Measurements from ENCODE around the gene NHLRC3. TPM values are rescaled to one million over a fixed set of nuclear protein-coding genes. Genes with fewer than 3 reads are reported as not detected.
A peak's percentile ranks its signal among the peaks of the same experiment; 100 is the strongest.

NHLRC3 gene
- total RNA-seq, 1 experiment from 2014 or later = 10.6 TPM

GRCh38 chr13:39013462-39013861 is 24.8 kb upstream of the NHLRC3 start:
- Histone ChIP-seq H3K4me3 (ENCODE audit: low read length) (no peak overlapping the region), H3K9me2 (replicated peaks; ENCODE audit: low read length) (no peaks in the 10 kb centered on the region), H2AFZ (ENCODE audit: low read length) (no peak overlapping the region), H3K4me1 (ENCODE audit: insufficient read depth, low read length) (no peaks in the 10 kb centered on the region), H3K9me3 (ENCODE audit: low read length) (no peaks in the 10 kb centered on the region), H3K79me2 (ENCODE audit: low read length) (no peaks in the 10 kb centered on the region), H3K27ac (ENCODE audit: low read length) (no peak overlapping the region), H3K36me3 (ENCODE audit: low read depth, low read length) (peaks cover 31% of the 10 kb centered on the region), H3K27me3 (ENCODE audit: low read length) (no peaks in the 10 kb centered on the region), H3K4me2 (ENCODE audit: low read length) (no peak overlapping the region), H4K20me1 (ENCODE audit: low read length) (no peaks in the 10 kb centered on the region), H3F3A (ENCODE audit: low read length, unreplicated experiment) (no peaks in the 10 kb centered on the region), H3K9ac (ENCODE audit: low read length) (no peak overlapping the region)
- no peak for DNase-seq
- no peak for TF ChIP-seq EZH2 (IDR thresholded peaks at IDR 0.05; ENCODE audit: low read length, unreplicated experiment)
- TF ChIP-seq, protein P1, sequence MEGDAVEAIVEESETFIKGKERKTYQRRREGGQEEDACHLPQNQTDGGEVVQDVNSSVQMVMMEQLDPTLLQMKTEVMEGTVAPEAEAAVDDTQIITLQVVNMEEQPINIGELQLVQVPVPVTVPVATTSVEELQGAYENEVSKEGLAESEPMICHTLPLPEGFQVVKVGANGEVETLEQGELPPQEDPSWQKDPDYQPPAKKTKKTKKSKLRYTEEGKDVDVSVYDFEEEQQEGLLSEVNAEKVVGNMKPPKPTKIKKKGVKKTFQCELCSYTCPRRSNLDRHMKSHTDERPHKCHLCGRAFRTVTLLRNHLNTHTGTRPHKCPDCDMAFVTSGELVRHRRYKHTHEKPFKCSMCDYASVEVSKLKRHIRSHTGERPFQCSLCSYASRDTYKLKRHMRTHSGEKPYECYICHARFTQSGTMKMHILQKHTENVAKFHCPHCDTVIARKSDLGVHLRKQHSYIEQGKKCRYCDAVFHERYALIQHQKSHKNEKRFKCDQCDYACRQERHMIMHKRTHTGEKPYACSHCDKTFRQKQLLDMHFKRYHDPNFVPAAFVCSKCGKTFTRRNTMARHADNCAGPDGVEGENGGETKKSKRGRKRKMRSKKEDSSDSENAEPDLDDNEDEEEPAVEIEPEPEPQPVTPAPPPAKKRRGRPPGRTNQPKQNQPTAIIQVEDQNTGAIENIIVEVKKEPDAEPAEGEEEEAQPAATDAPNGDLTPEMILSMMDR (conservative IDR thresholded peaks at IDR 0.05; ENCODE audit: low read depth, low read length) = no peak
- TF ChIP-seq EZH2phosphoT487 (IDR thresholded peaks at IDR 0.05; ENCODE audit: borderline replicate concordance, low read length) = no peak
- no TSS peak for BruUV-seq (replicated peaks)
- POLR2A ChIA-PET (ENCODE audit: unreplicated experiment) = no interaction called here
- CTCF ChIA-PET = interaction anchor here (0.6 kb wide), 1 partner anchor 260 kb away, joined by 3 read pairs; no protein-coding TSS in a partner anchor
- no peak for ATAC-seq
- intact Hi-C loops (cut with micrococcal nuclease) = no loop called here

DNA sequence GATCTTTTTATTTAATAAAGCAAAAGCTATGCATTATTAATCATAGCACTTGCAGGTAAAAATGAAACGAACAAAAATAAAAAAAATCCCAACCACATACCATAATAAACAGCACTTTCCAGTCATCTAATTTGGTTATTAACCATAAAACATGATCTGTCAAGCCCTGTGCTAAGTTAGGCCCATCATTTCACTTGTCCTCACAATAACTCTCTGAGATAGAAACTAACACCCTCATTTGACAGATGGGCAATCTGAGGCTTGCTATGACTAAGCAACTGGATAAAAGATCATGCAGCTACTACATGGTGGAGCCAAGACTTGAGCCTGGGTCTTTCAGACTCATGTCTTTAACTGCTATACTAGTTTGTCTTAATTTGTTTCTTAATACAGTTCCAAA is 22.2 kb upstream of the NHLRC3 start:
- intact Hi-C loops (cut with micrococcal nuclease) = loop anchor here (2.0 kb wide), 2 partner anchors 41 to 149 kb away; no protein-coding TSS in a partner anchor
- Histone ChIP-seq H3K9me3 (ENCODE audit: low read length) (no peaks in the 10 kb centered on the region), H3K4me3 (ENCODE audit: low read length) (no peak overlapping the region), H3K9me2 (replicated peaks; ENCODE audit: low read length) (no peaks in the 10 kb centered on the region), H3K79me2 (ENCODE audit: low read length) (no peaks in the 10 kb centered on the region), H3K9ac (ENCODE audit: low read length) (no peak overlapping the region), H3K4me2 (ENCODE audit: low read length) (no peak overlapping the region), H3K4me1 (ENCODE audit: insufficient read depth, low read length) (no peaks in the 10 kb centered on the region), H3F3A (ENCODE audit: low read length, unreplicated experiment) (no peaks in the 10 kb centered on the region), H4K20me1 (ENCODE audit: low read length) (no peaks in the 10 kb centered on the region), H2AFZ (ENCODE audit: low read length) (no peak overlapping the region), H3K27ac (ENCODE audit: low read length) (no peak overlapping the region), H3K36me3 (ENCODE audit: low read depth, low read length) (peaks cover 28% of the 10 kb centered on the region), H3K27me3 (ENCODE audit: low read length) (no peaks in the 10 kb centered on the region)
- ChIA-PET POLR2A (ENCODE audit: unreplicated experiment) (no interaction called here), CTCF (no interaction called here)
- no TSS peak for BruUV-seq (replicated peaks)
- no peak for ATAC-seq
- no peak for TF ChIP-seq EZH2phosphoT487 (IDR thresholded peaks at IDR 0.05; ENCODE audit: borderline replicate concordance, low read length)
- no peak for TF ChIP-seq EZH2 (IDR thresholded peaks at IDR 0.05; ENCODE audit: low read length, unreplicated experiment)
- TF ChIP-seq, protein P1 (conservative IDR thresholded peaks at IDR 0.05; ENCODE audit: low read depth, low read length) = no peak
- no peak for DNase-seq

DNA sequence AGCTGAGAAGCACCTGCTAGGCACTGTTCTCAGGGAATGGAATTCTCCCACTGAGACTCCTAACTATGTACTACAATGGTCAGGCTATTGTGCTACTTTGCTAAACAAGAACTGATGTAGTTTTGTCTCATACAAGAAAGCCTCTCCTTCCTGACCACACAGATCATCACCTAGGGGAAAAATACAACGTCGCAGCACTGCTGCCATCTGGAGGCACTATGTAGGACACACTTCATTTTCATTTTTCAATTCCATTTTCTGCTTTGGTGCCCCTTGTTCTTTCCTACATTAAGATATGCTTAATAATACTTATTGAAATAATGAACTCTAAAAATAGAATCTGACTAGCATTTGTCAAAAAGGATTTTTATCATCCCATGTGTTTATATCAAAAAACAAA is 21.5 kb upstream of the NHLRC3 start:
- Histone ChIP-seq H3K4me3 (ENCODE audit: low read length) (no peak overlapping the region), H3K4me1 (ENCODE audit: insufficient read depth, low read length) (no peaks in the 10 kb centered on the region), H4K20me1 (ENCODE audit: low read length) (no peaks in the 10 kb centered on the region), H3K4me2 (ENCODE audit: low read length) (no peak overlapping the region), H3K27ac (ENCODE audit: low read length) (no peak overlapping the region), H3K9me3 (ENCODE audit: low read length) (no peaks in the 10 kb centered on the region), H3K27me3 (ENCODE audit: low read length) (no peaks in the 10 kb centered on the region), H3K9me2 (replicated peaks; ENCODE audit: low read length) (no peaks in the 10 kb centered on the region), H2AFZ (ENCODE audit: low read length) (no peak overlapping the region), H3K79me2 (ENCODE audit: low read length) (no peaks in the 10 kb centered on the region), H3K36me3 (ENCODE audit: low read depth, low read length) (peaks cover 27% of the 10 kb centered on the region), H3K9ac (ENCODE audit: low read length) (no peak overlapping the region), H3F3A (ENCODE audit: low read length, unreplicated experiment) (no peaks in the 10 kb centered on the region)
- CTCF ChIA-PET = no interaction called here
- POLR2A ChIA-PET (ENCODE audit: unreplicated experiment) = no interaction called here
- no TSS peak for BruUV-seq (replicated peaks)
- DNase-seq (peak; percentile 43), ATAC-seq (peak; percentile 38; the same call in 1 of the 2 replicates)
- intact Hi-C loops (cut with micrococcal nuclease) = loop anchor here (2.0 kb wide), 2 partner anchors 42 to 150 kb away; no protein-coding TSS in a partner anchor
- TF ChIP-seq, protein P1 (conservative IDR thresholded peaks at IDR 0.05; ENCODE audit: low read depth, low read length) = peak; percentile 63
- no peak for TF ChIP-seq EZH2phosphoT487 (IDR thresholded peaks at IDR 0.05; ENCODE audit: borderline replicate concordance, low read length)
- no peak for TF ChIP-seq EZH2 (IDR thresholded peaks at IDR 0.05; ENCODE audit: low read length, unreplicated experiment)
